HEK293T (cell line): ENCODE measurements around the gene GJA1.

Source experiments
- BHLHE40 ChIP-seq: fragments of 450-650 bp; IDR thresholded peaks from 2 replicates; pipeline ENCODE4 v1.6.1; 2016; ENCODE audit warnings: mild to moderate bottlenecking, moderate library complexity, borderline replicate concordance
- CTBP1 ChIP-seq: fragments of 450-650 bp; IDR thresholded peaks from 2 replicates; pipeline ENCODE4 v1.6.1; 2016; ENCODE audit warnings: borderline replicate concordance
- ELF4 ChIP-seq: fragments of 450-650 bp; IDR thresholded peaks from 2 replicates; pipeline ENCODE4 v1.6.1; 2017; ENCODE audit warnings: antibody characterized with exemption
- FOXA1 ChIP-seq: fragments of 450-650 bp; IDR thresholded peaks from 2 replicates; pipeline ENCODE4 v1.6.1; 2016; ENCODE audit warnings: mild to moderate bottlenecking
- FOXK2 ChIP-seq: fragments of 450-650 bp; IDR thresholded peaks from 2 replicates; pipeline ENCODE4 v1.6.1; 2016; ENCODE audit warnings: mild to moderate bottlenecking
- FOXM1 ChIP-seq: fragments of 450-650 bp; IDR thresholded peaks from 2 replicates; pipeline ENCODE4 v1.6.1; 2017; ENCODE audit warnings: mild to moderate bottlenecking, borderline replicate concordance
- HDGF ChIP-seq: fragments of 450-650 bp; IDR thresholded peaks from 2 replicates; pipeline ENCODE4 v1.6.1; 2017; ENCODE audit warnings: antibody characterized with exemption, borderline replicate concordance
- L3MBTL2 ChIP-seq: fragments of 450-650 bp; conservative IDR thresholded peaks from 2 replicates; pipeline ENCODE4 v1.6.1; 2016; ENCODE audit warnings: mild to moderate bottlenecking
- LEF1 ChIP-seq: fragments of 450-650 bp; IDR thresholded peaks from 2 replicates; pipeline ENCODE4 v1.6.1; 2017; ENCODE audit warnings: mild to moderate bottlenecking, borderline replicate concordance
- SP1 ChIP-seq: fragments of 450-650 bp; IDR thresholded peaks from 2 replicates; pipeline ENCODE4 v1.6.1; 2017
- SUZ12 ChIP-seq: fragments of 450-650 bp; IDR thresholded peaks from 2 replicates; pipeline ENCODE4 v1.6.1; 2016; ENCODE audit warnings: mild to moderate bottlenecking
- TARDBP ChIP-seq: fragments of 450-650 bp; IDR thresholded peaks from 2 replicates; pipeline ENCODE4 v1.6.1; 2016

DNA sequence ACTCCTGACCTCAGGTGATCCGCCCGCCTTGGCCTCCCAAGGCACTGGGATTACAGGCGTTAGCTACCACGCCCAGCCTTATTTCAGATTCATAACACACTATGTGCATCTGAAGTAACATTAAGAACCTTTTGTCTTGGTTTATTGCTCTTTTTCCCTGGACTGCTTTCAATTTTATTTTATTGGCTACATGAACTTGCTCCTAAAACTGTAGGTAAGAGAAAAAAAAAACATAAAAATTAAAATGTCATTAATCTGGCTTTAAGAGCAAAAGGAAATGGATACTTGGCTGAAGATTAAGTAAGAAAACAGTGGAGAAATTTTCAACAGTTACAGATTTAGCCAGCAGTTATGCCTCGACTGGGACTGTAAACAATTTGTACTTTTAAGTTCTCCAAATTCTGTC lies 62.5 kb downstream of the GJA1 start:
- TF ChIP-seq HDGF, result no peak
- TF ChIP-seq FOXM1, result no peak
- TF ChIP-seq CTBP1, result no peak
- TF ChIP-seq SP1, result no peak
- TF ChIP-seq FOXK2, result no peak
- no peak for TF ChIP-seq SUZ12
- TF ChIP-seq FOXA1, result no peak
- no peak for TF ChIP-seq ELF4
- no peak for TF ChIP-seq LEF1
- TF ChIP-seq L3MBTL2, result no peak
- no peak for TF ChIP-seq BHLHE40
- no peak for TF ChIP-seq TARDBP
